ENCODE results near the gene SI.

Gene SI

DNA sequence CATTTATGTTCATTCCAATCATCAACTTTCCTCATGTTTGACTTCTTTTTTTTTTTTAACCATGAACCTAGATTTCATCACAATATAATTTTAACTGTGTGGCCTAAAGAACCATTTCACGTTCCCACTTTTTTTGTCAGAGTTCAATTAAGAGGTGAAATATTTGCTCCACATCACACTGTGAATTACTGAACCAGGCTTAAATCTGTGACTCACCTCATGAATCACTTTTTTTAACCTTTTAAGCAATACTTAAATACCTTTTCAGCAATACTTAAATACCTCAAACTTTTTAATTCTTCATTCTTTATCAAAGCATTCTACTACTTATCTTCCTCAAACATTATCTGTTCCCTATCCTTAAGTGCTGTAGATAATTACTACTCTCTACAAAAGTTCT is 137.6 kb downstream of the SI start:
- TF ChIP-seq, protein P1, sequence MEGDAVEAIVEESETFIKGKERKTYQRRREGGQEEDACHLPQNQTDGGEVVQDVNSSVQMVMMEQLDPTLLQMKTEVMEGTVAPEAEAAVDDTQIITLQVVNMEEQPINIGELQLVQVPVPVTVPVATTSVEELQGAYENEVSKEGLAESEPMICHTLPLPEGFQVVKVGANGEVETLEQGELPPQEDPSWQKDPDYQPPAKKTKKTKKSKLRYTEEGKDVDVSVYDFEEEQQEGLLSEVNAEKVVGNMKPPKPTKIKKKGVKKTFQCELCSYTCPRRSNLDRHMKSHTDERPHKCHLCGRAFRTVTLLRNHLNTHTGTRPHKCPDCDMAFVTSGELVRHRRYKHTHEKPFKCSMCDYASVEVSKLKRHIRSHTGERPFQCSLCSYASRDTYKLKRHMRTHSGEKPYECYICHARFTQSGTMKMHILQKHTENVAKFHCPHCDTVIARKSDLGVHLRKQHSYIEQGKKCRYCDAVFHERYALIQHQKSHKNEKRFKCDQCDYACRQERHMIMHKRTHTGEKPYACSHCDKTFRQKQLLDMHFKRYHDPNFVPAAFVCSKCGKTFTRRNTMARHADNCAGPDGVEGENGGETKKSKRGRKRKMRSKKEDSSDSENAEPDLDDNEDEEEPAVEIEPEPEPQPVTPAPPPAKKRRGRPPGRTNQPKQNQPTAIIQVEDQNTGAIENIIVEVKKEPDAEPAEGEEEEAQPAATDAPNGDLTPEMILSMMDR (IDR thresholded peaks at IDR 0.05; ENCODE audit: low read depth, low read length) = no peak
- DNase-seq (ENCODE audit: extremely low read depth, low read depth) = no peak

DNA sequence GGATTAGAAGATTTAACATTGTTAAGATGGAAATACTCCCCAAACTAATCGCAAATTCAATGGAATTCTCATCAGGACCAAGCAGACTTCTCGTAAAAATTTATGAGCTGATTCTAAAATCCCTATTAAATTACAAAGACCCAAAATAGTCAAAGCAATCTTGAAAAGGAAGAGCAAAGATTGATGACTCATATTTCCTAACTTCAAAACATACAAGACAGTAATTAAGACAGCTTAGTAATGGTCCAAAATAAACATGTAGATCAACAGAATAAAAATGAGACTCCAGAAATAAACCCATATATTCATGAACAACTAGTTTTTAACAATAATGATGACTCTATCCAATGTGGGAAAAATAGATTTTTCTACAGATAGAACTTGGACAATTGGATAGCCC is 148.7 kb downstream of the SI start:
- TF ChIP-seq, protein P1 (IDR thresholded peaks at IDR 0.05; ENCODE audit: low read depth, low read length) = no peak
- no peak for DNase-seq (ENCODE audit: extremely low read depth, low read depth)

Measured in AG09319 (cell line).